PC-3 (cell line): ENCODE measurements around the gene NAPSA. TPM values are rescaled to one million over a fixed set of nuclear protein-coding genes. Genes with fewer than 3 reads are reported as not detected.

Experiments
- ATAC-seq: fragments of 200-7000 bp; cut with Tn5 transposase; 2 replicates; pipeline ENCODE4 v1.9.1; 2020; ENCODE audit warnings: mild to moderate bottlenecking, moderate library complexity
- Bru-seq: library from RNA; stranded (reverse); fragments of 400-500 nt; gene quantifications from one replicate; lab custom pipeline; 2021; lab: Mats Ljungman, UMichigan
- BruChase-seq, 2 experiments: library from RNA; stranded (reverse); fragments of 400-500 nt; gene quantifications; one replicate each; lab custom pipeline; 2021; lab: Mats Ljungman, UMichigan
- BruUV-seq: library from RNA; stranded (reverse); fragments of 400-500 nt; replicated peaks from 2 replicates; lab custom pipeline; 2021; lab: Mats Ljungman, UMichigan
- CTCF ChIA-PET: fragments of 300-600 bp; sonication (Branson Sonifier 250); formaldehyde crosslinking; loops from one replicate; lab custom pipeline; 2022; ENCODE audit warnings: antibody characterized with exemption; lab: Charles Lee
- POLR2A ChIA-PET: fragments of 300-600 bp; sonication (Branson Sonifier 250); formaldehyde crosslinking; loops from one replicate; lab custom pipeline; 2022; ENCODE audit warnings: antibody characterized with exemption; ENCODE audit not compliant: unreplicated experiment; lab: Charles Lee
- DNase-seq: peaks from one replicate; pipeline ENCODE4 v3.0.0-alpha.2; 2015
- H2AFZ ChIP-seq: fragments of 300-600 bp; sonication (generic); 2 replicates; pipeline ENCODE4 v1.6.0; 2016; ENCODE audit warnings: antibody characterized with exemption, low read length
- H3F3A ChIP-seq: fragments of 300-600 bp; sonication (generic); one replicate; pipeline ENCODE4 v1.6.0; 2017; ENCODE audit warnings: antibody characterized with exemption, low read length, control low read depth, mild to moderate bottlenecking; ENCODE audit not compliant: unreplicated experiment
- H3K27ac ChIP-seq: fragments of 300-600 bp; sonication (generic); 2 replicates; pipeline ENCODE4 v1.5.1; 2016; ENCODE audit warnings: mild to moderate bottlenecking, low read length
- H3K27me3 ChIP-seq: fragments of 300-600 bp; sonication (generic); 2 replicates; pipeline ENCODE4 v1.6.1; 2016; ENCODE audit warnings: low read length, mixed read lengths
- H3K36me3 ChIP-seq: fragments of 300-600 bp; sonication (generic); 2 replicates; pipeline ENCODE4 v1.6.1; 2016; ENCODE audit warnings: low read depth, mixed run types, low read length, mixed read lengths
- H3K4me1 ChIP-seq: fragments of 300-600 bp; sonication (generic); 2 replicates; pipeline ENCODE4 v1.5.1; 2016; ENCODE audit warnings: low read length; ENCODE audit not compliant: insufficient read depth
- H3K4me2 ChIP-seq: fragments of 300-600 bp; sonication (generic); 2 replicates; pipeline ENCODE4 v1.6.0; 2016; ENCODE audit warnings: low read length
- H3K4me3 ChIP-seq: fragments of 300-600 bp; sonication (generic); 2 replicates; pipeline ENCODE4 v1.5.1; 2016; ENCODE audit warnings: mild to moderate bottlenecking, low read length, mixed read lengths
- H3K79me2 ChIP-seq: fragments of 300-600 bp; sonication (generic); 2 replicates; pipeline ENCODE4 v1.6.1; 2017; ENCODE audit warnings: low read length, mixed read lengths
- H3K9ac ChIP-seq: fragments of 300-600 bp; sonication (generic); 2 replicates; pipeline ENCODE4 v1.6.0; 2016; ENCODE audit warnings: mild to moderate bottlenecking, low read length
- H3K9me2 ChIP-seq: fragments of 300-600 bp; sonication (generic); replicated peaks from 2 replicates; pipeline ENCODE4 v1.6.1; 2016; ENCODE audit warnings: mixed run types, low read length, mixed read lengths
- H3K9me3 ChIP-seq: fragments of 300-600 bp; sonication (generic); 2 replicates; pipeline ENCODE4 v1.6.1; 2016; ENCODE audit warnings: low read length, mixed read lengths
- H4K20me1 ChIP-seq: fragments of 300-600 bp; sonication (generic); 2 replicates; pipeline ENCODE4 v1.6.1; 2016; ENCODE audit warnings: low read length, mixed read lengths
- CTCF ChIP-seq: fragments of 300-600 bp; sonication (generic); conservative IDR thresholded peaks from 2 replicates; pipeline ENCODE4 v1.5.1; 2017; ENCODE audit warnings: antibody characterized with exemption, low read depth, mild to moderate bottlenecking, low read length
- EZH2 ChIP-seq: fragments of 300-600 bp; sonication (generic); IDR thresholded peaks from one replicate; pipeline ENCODE4 v1.6.1; 2017; ENCODE audit warnings: antibody characterized with exemption, mild to moderate bottlenecking, low read length; ENCODE audit not compliant: unreplicated experiment
- EZH2phosphoT487 ChIP-seq: fragments of 300-600 bp; sonication (generic); IDR thresholded peaks from 2 replicates; pipeline ENCODE4 v1.6.1; 2018; ENCODE audit warnings: mild to moderate bottlenecking, antibody characterized with exemption, low read length, borderline replicate concordance
- intact Hi-C: fragments of 100-400 bp; cut with micrococcal nuclease; formaldehyde crosslinking; loops from 2 replicates; pipeline ENCODE4 v1.9.0; 2023
- long read RNA-seq: library from polyadenylated mRNA; unstranded; transcript quantifications from one replicate; pipeline ENCODE4 v2.0.0, GENCODE V29; 2021; ENCODE audit not compliant: unreplicated experiment
- total RNA-seq: library from RNA; depleted of rRNA; stranded (reverse); fragments of >200 nt; gene quantifications from 2 replicates; pipeline ENCODE4 v1.2.3, GENCODE V29; 2014; rRNA removed

Gene NAPSA
- total RNA-seq, result 1.2 and 3.0 TPM in 2 replicates
- Bru-seq, nascent RNA, result percentile 30 among the genes with signal in this experiment
- percentile 38 among the genes with signal in this experiment for BruChase-seq, experiment 1, labeled RNA remaining after a 6-hour chase
- BruChase-seq, experiment 2, labeled RNA remaining after a 2-hour chase, result percentile 42 among the genes with signal in this experiment
- long read RNA-seq, partial matches to known transcripts, result 1 of 2 reads
- long read RNA-seq, other reads (novel, unspliced or antisense), result 1 of 2 reads

GRCh38 chr19:50365434-50366306, at the start of gene NAPSA:
Gene NAPSA, minus strand, starts transcription at chr19:50365639. Its CDS starts 18 bp downstream, at chr19:50365621.
- Histone ChIP-seq H3K9me2 (no peaks in the 10 kb centered on the region), H3K4me1 (peaks cover 4% of the 10 kb centered on the region; the same call in 1 of the 2 replicates), H3K4me3 (no peak within 1 kb of the TSS), H3K4me2 (no peak within 1 kb of the TSS), H4K20me1 (no peaks in the 10 kb centered on the region), H3K27me3 (no peaks in the 10 kb centered on the region), H3F3A (no peaks in the 10 kb centered on the region), H2AFZ (no peak within 1 kb of the TSS), H3K79me2 (no peaks in the 10 kb centered on the region), H3K9me3 (no peaks in the 10 kb centered on the region), H3K9ac (no peak within 1 kb of the TSS), H3K27ac (no peak within 1 kb of the TSS), H3K36me3 (no peaks in the 10 kb centered on the region)
- no TSS peak for BruUV-seq
- intact Hi-C loops, result no loop called here
- no peak for DNase-seq
- POLR2A ChIA-PET, result no interaction called here
- no peak for ATAC-seq
- CTCF ChIA-PET, result no interaction called here
- no peak for TF ChIP-seq EZH2phosphoT487
- no peak for TF ChIP-seq EZH2
- TF ChIP-seq CTCF, result no peak

GRCh38 chr19:50413531-50413930, 48.1 kb upstream of the NAPSA start:
- no peaks in the 10 kb centered on the region; the same call in 1 of the 2 replicates for H3K4me1 ChIP-seq
- no peak overlapping the region for H3K4me2 ChIP-seq
- no peaks in the 10 kb centered on the region for H3K9me3 ChIP-seq
- no peak overlapping the region for H3K9ac ChIP-seq
- BruUV-seq, result no TSS peak
- no peaks in the 10 kb centered on the region for H3F3A ChIP-seq
- intact Hi-C loops, result no loop called here
- DNase-seq (no peak), ATAC-seq (no peak)
- H3K36me3 ChIP-seq, result peaks cover 31% of the 10 kb centered on the region
- no peaks in the 10 kb centered on the region for H4K20me1 ChIP-seq
- no peak for TF ChIP-seq CTCF
- TF ChIP-seq EZH2phosphoT487, result no peak
- no peak for TF ChIP-seq EZH2
- ChIA-PET POLR2A (no interaction called here), CTCF (no interaction called here)
- no peak overlapping the region for H2AFZ ChIP-seq
- no peak overlapping the region for H3K4me3 ChIP-seq
- H3K9me2 ChIP-seq, result no peaks in the 10 kb centered on the region
- no peak overlapping the region for H3K27ac ChIP-seq
- H3K79me2 ChIP-seq, result no peaks in the 10 kb centered on the region
- peaks cover 7% of the 10 kb centered on the region; the same call in 1 of the 2 replicates for H3K27me3 ChIP-seq
